Measurements from ENCODE around the gene PRPSAP2. TPM values are rescaled to one million over a fixed set of nuclear protein-coding genes. Genes with fewer than 3 reads are reported as not detected.
A peak's percentile ranks its signal among the peaks of the same experiment; 100 is the strongest.

The PRPSAP2 gene
- total RNA-seq, 3 donors from 2014 or later, result 32.6 to 42.1 (median 35.0) TPM

DNA sequence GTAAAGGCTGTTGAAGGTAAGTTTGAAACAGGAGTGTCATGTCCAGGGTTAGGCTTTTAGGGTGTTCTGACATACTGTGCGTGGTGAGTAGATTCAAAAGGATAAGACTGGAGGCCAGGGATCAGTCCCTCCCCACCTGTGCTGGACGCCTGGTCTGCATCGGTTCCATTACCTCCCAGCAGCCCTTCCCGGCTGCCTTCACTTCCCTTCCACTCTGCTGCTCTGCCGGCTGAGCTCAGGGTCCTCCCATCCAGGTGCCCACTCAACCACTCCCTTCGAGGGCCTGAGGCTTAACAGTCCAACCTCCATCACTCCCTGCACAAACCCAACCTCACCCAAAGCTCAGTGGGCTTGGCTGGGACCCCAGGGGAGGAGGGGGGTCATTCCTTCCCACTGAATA lies 89.9 kb downstream of the PRPSAP2 start:
- TF ChIP-seq, protein P1, sequence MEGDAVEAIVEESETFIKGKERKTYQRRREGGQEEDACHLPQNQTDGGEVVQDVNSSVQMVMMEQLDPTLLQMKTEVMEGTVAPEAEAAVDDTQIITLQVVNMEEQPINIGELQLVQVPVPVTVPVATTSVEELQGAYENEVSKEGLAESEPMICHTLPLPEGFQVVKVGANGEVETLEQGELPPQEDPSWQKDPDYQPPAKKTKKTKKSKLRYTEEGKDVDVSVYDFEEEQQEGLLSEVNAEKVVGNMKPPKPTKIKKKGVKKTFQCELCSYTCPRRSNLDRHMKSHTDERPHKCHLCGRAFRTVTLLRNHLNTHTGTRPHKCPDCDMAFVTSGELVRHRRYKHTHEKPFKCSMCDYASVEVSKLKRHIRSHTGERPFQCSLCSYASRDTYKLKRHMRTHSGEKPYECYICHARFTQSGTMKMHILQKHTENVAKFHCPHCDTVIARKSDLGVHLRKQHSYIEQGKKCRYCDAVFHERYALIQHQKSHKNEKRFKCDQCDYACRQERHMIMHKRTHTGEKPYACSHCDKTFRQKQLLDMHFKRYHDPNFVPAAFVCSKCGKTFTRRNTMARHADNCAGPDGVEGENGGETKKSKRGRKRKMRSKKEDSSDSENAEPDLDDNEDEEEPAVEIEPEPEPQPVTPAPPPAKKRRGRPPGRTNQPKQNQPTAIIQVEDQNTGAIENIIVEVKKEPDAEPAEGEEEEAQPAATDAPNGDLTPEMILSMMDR (IDR thresholded peaks at IDR 0.05), result no peak
- no peak for DNase-seq
- intact Hi-C loops (cut with DNase I, micrococcal nuclease), result no loop called here
- Histone ChIP-seq H3K36me3 (ENCODE audit: low read depth) (no peaks in the 10 kb centered on the region), H3K4me3 (no peak overlapping the region), H3K4me1 (ENCODE audit: low read depth) (no peaks in the 10 kb centered on the region), H3K9me3 (no peaks in the 10 kb centered on the region)
- ATAC-seq, result no peak

DNA sequence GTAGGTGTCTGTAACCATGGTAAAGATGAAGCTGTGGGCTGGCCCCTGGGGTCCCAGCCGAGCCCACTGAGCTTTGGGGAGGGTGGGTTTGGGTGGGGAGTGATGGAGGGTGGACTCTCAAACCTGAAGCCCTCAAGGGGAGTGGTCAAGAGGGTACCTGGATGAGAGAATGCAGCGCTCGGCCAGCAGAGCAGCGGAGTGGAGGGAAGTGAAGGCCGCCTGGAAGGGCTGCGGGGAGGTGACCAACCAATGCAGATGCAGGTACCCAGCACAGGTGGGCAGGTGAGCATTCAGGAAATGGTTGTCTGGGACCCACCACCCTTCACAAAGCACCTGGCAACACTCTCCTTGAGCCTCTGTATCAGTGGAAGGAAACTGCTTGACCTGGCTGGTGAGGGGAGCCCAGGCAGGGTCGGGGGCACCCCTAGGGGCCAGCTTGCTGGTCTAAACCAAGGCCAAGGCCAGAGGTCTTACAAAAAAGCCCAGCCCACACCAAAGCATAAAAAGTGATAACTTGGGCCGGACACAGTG lies 90.6 kb downstream of the PRPSAP2 start:
- Histone ChIP-seq H3K4me1 (ENCODE audit: low read depth) (no peaks in the 10 kb centered on the region), H3K9me3 (no peaks in the 10 kb centered on the region), H3K36me3 (ENCODE audit: low read depth) (no peaks in the 10 kb centered on the region), H3K4me3 (no peak overlapping the region)
- TF ChIP-seq, protein P1 (IDR thresholded peaks at IDR 0.05), result no peak
- DNase-seq (no peak), ATAC-seq (no peak)
- intact Hi-C loops (cut with DNase I, micrococcal nuclease), result no loop called here

DNA sequence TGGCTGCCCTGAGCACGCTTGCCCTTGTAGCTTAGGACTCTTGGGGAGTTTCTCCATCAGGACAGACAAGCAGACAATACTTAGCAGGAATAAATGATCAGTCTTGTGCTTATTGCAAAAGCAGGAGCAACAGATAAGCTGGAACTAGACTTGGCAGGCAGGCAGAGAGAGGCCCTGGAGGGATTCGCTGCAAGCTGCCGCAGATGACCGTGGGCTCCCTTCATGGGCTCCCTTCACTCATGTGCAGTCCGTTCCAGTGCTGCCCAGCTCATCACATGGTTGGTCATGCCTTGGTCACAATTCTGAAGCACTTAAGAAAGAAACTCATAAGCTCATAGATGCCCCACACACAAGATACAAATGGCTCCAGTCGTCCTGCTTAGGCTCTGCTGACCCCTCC lies 91.6 kb downstream of the PRPSAP2 start:
- Histone ChIP-seq H3K9me3 (no peaks in the 10 kb centered on the region), H3K4me3 (no peak overlapping the region), H3K36me3 (ENCODE audit: low read depth) (no peaks in the 10 kb centered on the region), H3K4me1 (ENCODE audit: low read depth) (no peaks in the 10 kb centered on the region)
- TF ChIP-seq, protein P1 (IDR thresholded peaks at IDR 0.05), result no peak
- intact Hi-C loops (cut with DNase I, micrococcal nuclease), result no loop called here
- no peak for ATAC-seq
- no peak for DNase-seq

DNA sequence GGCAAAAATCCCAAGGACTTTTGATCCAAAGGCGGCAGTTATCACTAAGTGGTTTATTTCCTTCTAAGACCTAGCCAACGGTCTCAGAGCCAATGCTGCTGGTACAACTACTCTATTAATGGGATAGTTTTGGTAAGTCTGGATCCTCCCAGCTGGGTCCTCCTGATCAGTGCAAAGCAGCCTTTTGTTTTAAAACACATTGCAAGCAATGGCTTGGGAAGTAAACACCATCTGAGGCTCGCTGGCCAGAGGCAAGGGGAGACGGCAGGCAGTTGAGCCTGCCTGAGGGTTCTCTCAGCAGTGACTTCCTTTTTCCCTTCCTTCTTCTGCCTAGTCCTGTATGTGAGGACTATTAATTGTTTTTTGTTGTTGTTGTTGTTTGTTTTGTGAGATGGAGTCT lies 92.4 kb downstream of the PRPSAP2 start:
- TF ChIP-seq, protein P1 (IDR thresholded peaks at IDR 0.05), result no peak
- ATAC-seq (no peak), DNase-seq (no peak)
- Histone ChIP-seq H3K4me1 (ENCODE audit: low read depth) (no peaks in the 10 kb centered on the region), H3K9me3 (no peaks in the 10 kb centered on the region), H3K36me3 (ENCODE audit: low read depth) (no peaks in the 10 kb centered on the region), H3K4me3 (no peak overlapping the region)
- intact Hi-C loops (cut with DNase I, micrococcal nuclease), result no loop called here

DNA sequence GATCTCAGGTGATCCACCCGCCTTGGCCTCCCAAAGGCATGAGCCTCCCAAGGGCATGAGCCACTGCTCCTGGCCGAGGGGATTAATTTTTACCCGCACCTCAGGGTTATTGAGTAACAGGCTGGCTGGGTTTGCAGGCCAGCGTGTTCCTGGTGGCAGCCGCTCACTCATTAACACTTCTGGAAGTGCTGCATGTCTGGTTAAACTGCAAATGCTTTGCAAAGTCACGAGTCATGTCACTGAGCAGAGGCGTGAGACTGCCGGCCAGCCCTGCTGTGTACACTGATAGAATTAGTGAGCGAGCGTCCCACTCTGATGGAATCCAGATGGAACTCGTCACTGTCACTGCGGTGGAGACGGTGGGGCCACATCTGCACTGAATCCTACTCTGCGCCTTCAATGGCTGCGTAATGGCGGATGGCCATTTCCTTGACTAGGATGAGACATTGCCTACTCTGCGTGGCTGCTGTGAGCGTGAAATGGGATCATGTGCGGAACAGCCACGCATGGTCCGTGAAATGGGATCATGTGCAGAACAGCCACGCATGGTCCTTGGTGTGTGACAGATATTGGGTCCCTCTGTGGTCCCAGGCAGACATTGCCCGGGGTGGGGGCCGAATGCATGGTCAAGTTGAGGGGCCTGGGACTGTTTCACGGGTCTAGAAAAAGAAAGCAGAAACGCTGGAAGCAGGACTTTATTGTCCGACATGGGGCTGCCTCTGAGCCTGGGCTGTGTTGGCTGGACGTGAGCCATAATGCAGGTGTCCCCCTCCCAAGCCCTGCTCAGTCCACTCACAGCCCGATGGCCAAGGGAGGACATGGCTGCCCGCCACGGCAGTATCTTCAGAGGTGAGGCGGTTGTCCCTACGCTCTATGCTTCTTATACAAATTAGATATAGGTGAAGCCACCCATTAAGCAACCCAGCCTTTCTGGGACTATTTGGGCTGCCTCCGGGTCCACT lies 93.3 kb downstream of the PRPSAP2 start:
- Histone ChIP-seq H3K4me3 (no peak overlapping the region), H3K36me3 (ENCODE audit: low read depth) (no peaks in the 10 kb centered on the region), H3K9me3 (no peaks in the 10 kb centered on the region), H3K4me1 (ENCODE audit: low read depth) (no peaks in the 10 kb centered on the region)
- intact Hi-C loops (cut with DNase I, micrococcal nuclease), result no loop called here
- ATAC-seq, result peak; percentile 14
- TF ChIP-seq, protein P1 (IDR thresholded peaks at IDR 0.05), result no peak
- DNase-seq, result no peak

Measured in mucosa of descending colon (tissue), 3 donors.